ENCODE results near the gene VWA2. TPM values are rescaled to one million over a fixed set of nuclear protein-coding genes. Genes with fewer than 3 reads are reported as not detected.

The VWA2 gene
- total RNA-seq, 4 donors from 2014 or later = 0.64 to 3.3 TPM; not detected in 2

DNA sequence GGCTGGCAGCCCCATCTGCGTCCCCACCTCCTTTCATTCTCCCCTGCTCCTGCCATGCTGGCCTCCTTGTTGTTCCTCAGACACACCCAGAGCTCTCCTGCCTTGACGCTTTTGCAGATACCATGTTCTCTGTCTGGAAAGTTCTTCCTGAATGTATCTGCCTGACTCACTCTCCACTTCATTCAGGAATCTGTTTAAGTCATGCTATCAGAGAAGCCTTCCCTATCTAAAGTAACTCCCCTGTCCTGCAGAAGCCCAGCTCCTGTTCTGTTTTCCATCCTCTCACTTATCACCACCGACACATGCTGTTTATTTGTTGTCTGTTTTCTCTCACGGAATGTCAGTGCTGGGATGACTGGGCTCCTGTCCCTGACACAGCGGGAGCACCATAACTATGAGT lies 83.3 kb downstream of the VWA2 start:
- no peak overlapping the region for H3K27ac ChIP-seq
- H3K36me3 ChIP-seq = no peaks in the 10 kb centered on the region
- H3K9me3 ChIP-seq = no peaks in the 10 kb centered on the region
- no peak overlapping the region for H3K4me3 ChIP-seq
- in situ Hi-C loops (cut with MboI; ENCODE audit: low pct_ligation_motif_present in 1 of 4, low pct_unique_long_range_greater_than_20kb in 1 of 4, low sequenced_read_pairs in 3 of 4) = loop anchor here in 3 of 4 donors (25.0 kb wide), 2 partner anchors 115 to 465 kb away; no protein-coding TSS in a partner anchor
- TF ChIP-seq POLR2A (IDR thresholded peaks at IDR 0.05) = no peak
- TF ChIP-seq, protein P1, sequence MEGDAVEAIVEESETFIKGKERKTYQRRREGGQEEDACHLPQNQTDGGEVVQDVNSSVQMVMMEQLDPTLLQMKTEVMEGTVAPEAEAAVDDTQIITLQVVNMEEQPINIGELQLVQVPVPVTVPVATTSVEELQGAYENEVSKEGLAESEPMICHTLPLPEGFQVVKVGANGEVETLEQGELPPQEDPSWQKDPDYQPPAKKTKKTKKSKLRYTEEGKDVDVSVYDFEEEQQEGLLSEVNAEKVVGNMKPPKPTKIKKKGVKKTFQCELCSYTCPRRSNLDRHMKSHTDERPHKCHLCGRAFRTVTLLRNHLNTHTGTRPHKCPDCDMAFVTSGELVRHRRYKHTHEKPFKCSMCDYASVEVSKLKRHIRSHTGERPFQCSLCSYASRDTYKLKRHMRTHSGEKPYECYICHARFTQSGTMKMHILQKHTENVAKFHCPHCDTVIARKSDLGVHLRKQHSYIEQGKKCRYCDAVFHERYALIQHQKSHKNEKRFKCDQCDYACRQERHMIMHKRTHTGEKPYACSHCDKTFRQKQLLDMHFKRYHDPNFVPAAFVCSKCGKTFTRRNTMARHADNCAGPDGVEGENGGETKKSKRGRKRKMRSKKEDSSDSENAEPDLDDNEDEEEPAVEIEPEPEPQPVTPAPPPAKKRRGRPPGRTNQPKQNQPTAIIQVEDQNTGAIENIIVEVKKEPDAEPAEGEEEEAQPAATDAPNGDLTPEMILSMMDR (IDR thresholded peaks at IDR 0.05) = no peak
- no peak for TF ChIP-seq POLR2AphosphoS5 (IDR thresholded peaks at IDR 0.05)
- TF ChIP-seq EP300 (IDR thresholded peaks at IDR 0.05; ENCODE audit: low read depth) = no peak
- intact Hi-C loops (cut with DNase I; ENCODE audit: low total_unique reads) = no loop called here
- H3K4me1 ChIP-seq = no peaks in the 10 kb centered on the region
- H3K27me3 ChIP-seq = no peaks in the 10 kb centered on the region
- DNase-seq = no peak
- WGBS, 2 donors (ENCODE audit: low coverage in 1 of 2) = 92 to 93% methylated on average over 5 of the region's 5 CpGs

GRCh38 chr10:114323023-114323422 lies 84.0 kb downstream of the VWA2 start:
- H3K36me3 ChIP-seq = no peaks in the 10 kb centered on the region

DNA sequence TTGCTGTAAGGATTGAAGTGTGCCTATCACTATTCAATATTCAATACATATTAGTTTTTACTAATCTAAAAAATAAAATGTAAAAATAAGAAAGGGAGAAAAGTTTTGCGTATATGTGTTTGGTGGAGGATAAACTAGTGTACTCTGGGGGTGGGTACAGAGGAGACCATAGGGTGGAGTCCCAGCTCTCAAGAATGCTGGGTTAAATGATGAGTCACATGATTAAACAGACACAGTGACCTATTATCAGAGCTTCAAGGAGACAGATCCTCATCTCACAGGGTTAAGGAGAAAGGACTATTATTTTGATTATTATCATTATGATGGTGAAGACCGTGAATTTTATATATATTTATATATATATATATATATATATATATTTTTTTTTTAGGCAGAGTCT lies 87.7 kb downstream of the VWA2 start:
- Histone ChIP-seq H3K27ac (no peak overlapping the region), H3K4me3 (no peak overlapping the region), H3K9me3 (no peaks in the 10 kb centered on the region), H3K4me1 (no peaks in the 10 kb centered on the region), H3K27me3 (no peaks in the 10 kb centered on the region), H3K36me3 (no peaks in the 10 kb centered on the region)
- DNase-seq = no peak
- TF ChIP-seq EP300 (IDR thresholded peaks at IDR 0.05; ENCODE audit: low read depth) = no peak
- TF ChIP-seq POLR2AphosphoS5 (IDR thresholded peaks at IDR 0.05) = no peak
- no peak for TF ChIP-seq POLR2A (IDR thresholded peaks at IDR 0.05)
- TF ChIP-seq, protein P1 (IDR thresholded peaks at IDR 0.05) = no peak
- WGBS, 2 donors (ENCODE audit: low coverage in 1 of 2) = 77 to 100% methylated on average over 1 to 2 of the region's 2 CpGs
- in situ Hi-C loops (cut with MboI; ENCODE audit: low pct_ligation_motif_present in 1 of 4, low pct_unique_long_range_greater_than_20kb in 1 of 4, low sequenced_read_pairs in 3 of 4) = no loop called here
- intact Hi-C loops (cut with DNase I; ENCODE audit: low total_unique reads) = no loop called here

More at GRCh38 chr10:114323023-114323422, 84.0 kb downstream of the VWA2 start:
- TF ChIP-seq, protein P1 (IDR thresholded peaks at IDR 0.05) = no peak
- TF ChIP-seq POLR2A (IDR thresholded peaks at IDR 0.05) = no peak
- no peak for TF ChIP-seq POLR2AphosphoS5 (IDR thresholded peaks at IDR 0.05)
- TF ChIP-seq EP300 (IDR thresholded peaks at IDR 0.05; ENCODE audit: low read depth) = no peak
- H3K27ac ChIP-seq = no peak overlapping the region
- no peak for DNase-seq
- 72% methylated on average over 5 of the region's 5 CpGs; no CpG with 5 or more reads in 1 of the 2 donors for WGBS, 2 donors (ENCODE audit: low coverage in 1 of 2)
- H3K4me1 ChIP-seq = no peaks in the 10 kb centered on the region
- no peaks in the 10 kb centered on the region for H3K9me3 ChIP-seq
- no peaks in the 10 kb centered on the region for H3K27me3 ChIP-seq
- no peak overlapping the region for H3K4me3 ChIP-seq
- in situ Hi-C loops (cut with MboI; ENCODE audit: low pct_ligation_motif_present in 1 of 4, low pct_unique_long_range_greater_than_20kb in 1 of 4, low sequenced_read_pairs in 3 of 4) = loop anchor here in 3 of 4 donors (25.0 kb wide), 2 partner anchors 114 to 464 kb away; no protein-coding TSS in a partner anchor
- intact Hi-C loops (cut with DNase I; ENCODE audit: low total_unique reads) = no loop called here

DNA sequence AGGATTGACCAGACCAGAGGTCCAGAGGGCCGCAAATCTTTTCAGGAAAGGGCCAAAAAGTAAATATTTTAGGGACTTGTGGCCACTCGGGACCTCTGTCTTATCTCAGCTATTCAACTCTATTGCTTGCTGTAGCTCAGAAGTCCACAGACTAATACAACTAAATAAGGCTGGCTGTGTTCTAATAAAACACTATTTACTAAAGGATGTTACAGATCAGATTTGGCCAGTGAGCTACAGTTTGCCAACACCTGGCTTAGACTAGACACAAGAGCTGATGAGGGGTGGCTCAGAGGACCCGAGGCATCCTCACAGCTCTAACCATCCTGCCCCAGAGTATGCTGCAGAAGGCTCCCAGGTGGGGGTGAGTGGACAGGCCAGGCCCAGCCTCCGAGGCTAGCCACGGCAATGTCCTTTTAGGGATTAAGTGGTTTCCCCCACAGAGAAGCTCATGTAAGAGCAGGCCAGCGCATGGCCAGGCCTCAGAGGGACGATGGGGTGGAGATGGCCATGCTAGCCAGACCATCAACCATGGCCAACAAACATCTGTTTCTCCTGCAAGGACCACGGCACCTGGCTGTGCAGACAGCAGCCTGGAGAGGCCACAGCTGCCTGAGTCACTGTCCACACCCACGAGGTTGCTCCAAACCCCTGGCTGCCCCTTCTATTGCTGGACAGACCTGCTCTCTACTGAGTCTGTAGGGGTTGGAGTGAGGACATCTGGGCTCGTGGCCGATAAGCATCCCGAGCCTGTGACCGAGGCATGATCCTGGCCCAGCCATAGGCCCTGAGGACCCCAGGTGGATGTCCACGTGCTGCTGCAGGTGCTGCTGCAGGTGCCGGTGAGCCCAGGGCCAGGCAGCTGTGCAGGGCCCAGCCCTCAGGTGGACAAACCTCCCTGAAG lies 88.7 kb downstream of the VWA2 start:
- in situ Hi-C loops (cut with MboI; ENCODE audit: low pct_ligation_motif_present in 1 of 4, low pct_unique_long_range_greater_than_20kb in 1 of 4, low sequenced_read_pairs in 3 of 4) (no loop called here), intact Hi-C loops (cut with DNase I; ENCODE audit: low total_unique reads) (no loop called here)
- no peak for DNase-seq
- H3K36me3 ChIP-seq = no peaks in the 10 kb centered on the region
- H3K4me3 ChIP-seq = no peak overlapping the region
- no peaks in the 10 kb centered on the region for H3K27me3 ChIP-seq
- H3K9me3 ChIP-seq = no peaks in the 10 kb centered on the region
- no peak overlapping the region for H3K27ac ChIP-seq
- 79 to 80% methylated on average over 1 to 13 of the region's 15 CpGs for WGBS, 2 donors (ENCODE audit: low coverage in 1 of 2)
- H3K4me1 ChIP-seq = no peaks in the 10 kb centered on the region
- TF ChIP-seq POLR2A (IDR thresholded peaks at IDR 0.05) = no peak
- no peak for TF ChIP-seq POLR2AphosphoS5 (IDR thresholded peaks at IDR 0.05)
- TF ChIP-seq, protein P1 (IDR thresholded peaks at IDR 0.05) = no peak
- no peak for TF ChIP-seq EP300 (IDR thresholded peaks at IDR 0.05; ENCODE audit: low read depth)

Measured in transverse colon (tissue), 4 donors.